ENCODE measurements around the gene CCNC.

DNA sequence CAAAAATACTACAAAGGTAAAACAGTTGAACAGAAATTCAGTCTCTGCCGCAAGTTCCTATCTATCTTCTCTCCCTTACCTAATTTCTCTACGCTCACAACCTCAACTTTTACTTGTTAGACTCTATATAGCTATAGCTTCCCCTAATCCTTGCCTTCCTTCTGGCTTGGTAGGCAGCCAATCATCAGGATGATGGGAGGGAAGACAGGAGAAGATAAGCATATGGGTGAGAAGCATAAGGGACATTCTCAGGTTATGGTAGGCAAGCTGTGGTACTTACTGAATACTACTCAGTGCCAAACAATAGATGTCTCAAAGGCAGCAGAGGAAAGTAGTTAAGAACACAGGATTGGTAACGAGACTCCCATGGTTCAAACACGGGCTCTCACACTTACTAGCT is 7.8 kb downstream of the CCNC start:
- no peak for TF ChIP-seq GATA3 (IDR thresholded peaks at IDR 0.05; ENCODE audit: low read depth, low read length)
- no peak for TF ChIP-seq GATA2 (IDR thresholded peaks at IDR 0.05; ENCODE audit: low read depth, low read length)
